ENCODE measurements around the gene CLSTN3.

DNA sequence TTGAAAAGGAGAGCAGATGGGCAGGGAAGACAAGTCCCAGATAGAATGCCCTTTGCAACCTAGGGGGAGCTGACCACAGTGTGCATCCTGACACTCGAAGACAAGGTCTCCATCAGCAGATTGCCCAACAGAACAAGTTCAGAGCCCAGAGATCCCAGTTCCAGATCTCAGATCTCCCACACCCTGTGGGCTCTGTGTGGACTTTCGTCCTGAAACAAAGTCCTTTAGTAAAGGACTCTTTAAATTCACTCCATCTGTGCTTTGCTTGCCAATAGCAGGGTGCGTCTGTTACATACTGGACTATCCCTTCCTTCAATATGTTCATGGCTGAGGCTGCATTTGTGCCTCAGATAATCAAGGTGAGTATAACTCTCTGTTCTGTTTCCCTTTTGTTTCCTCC lies 12.5 kb upstream of the CLSTN3 start:
- TF ChIP-seq ETV6 (IDR thresholded peaks at IDR 0.05; ENCODE audit: borderline replicate concordance in 1 of 2, low read depth in 2 of 2, low read length in 1 of 2): no peak
- TF ChIP-seq ETV6 (CRISPR knock-in tag; IDR thresholded peaks at IDR 0.05; ENCODE audit: borderline replicate concordance): no peak
- TF ChIP-seq, protein P1, sequence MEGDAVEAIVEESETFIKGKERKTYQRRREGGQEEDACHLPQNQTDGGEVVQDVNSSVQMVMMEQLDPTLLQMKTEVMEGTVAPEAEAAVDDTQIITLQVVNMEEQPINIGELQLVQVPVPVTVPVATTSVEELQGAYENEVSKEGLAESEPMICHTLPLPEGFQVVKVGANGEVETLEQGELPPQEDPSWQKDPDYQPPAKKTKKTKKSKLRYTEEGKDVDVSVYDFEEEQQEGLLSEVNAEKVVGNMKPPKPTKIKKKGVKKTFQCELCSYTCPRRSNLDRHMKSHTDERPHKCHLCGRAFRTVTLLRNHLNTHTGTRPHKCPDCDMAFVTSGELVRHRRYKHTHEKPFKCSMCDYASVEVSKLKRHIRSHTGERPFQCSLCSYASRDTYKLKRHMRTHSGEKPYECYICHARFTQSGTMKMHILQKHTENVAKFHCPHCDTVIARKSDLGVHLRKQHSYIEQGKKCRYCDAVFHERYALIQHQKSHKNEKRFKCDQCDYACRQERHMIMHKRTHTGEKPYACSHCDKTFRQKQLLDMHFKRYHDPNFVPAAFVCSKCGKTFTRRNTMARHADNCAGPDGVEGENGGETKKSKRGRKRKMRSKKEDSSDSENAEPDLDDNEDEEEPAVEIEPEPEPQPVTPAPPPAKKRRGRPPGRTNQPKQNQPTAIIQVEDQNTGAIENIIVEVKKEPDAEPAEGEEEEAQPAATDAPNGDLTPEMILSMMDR (IDR thresholded peaks at IDR 0.05 in 2 of 3, conservative IDR thresholded peaks at IDR 0.05 in 1 of 3; ENCODE audit: insufficient read depth in 2 of 3, low read depth in 1 of 3, low read length in 3 of 3): no peak
- TF ChIP-seq ZNF668 (CRISPR knock-in tag; IDR thresholded peaks at IDR 0.05): no peak
- TF ChIP-seq CEBPB (tag; IDR thresholded peaks at IDR 0.05): no peak
- TF ChIP-seq ZNF384 (IDR thresholded peaks at IDR 0.05; ENCODE audit: low read depth, low read length): no peak
- no peak for TF ChIP-seq KHSRP (IDR thresholded peaks at IDR 0.05)
- TF ChIP-seq KAT8 (IDR thresholded peaks at IDR 0.05; ENCODE audit: low read depth): no peak
- no peak for TF ChIP-seq PHF8 (IDR thresholded peaks at IDR 0.05; ENCODE audit: borderline replicate concordance, low read length)
- TF ChIP-seq CCAR2 (IDR thresholded peaks at IDR 0.05; ENCODE audit: low read depth, low read length): no peak
- no peak for TF ChIP-seq SMC3 (conservative IDR thresholded peaks at IDR 0.05; ENCODE audit: insufficient read depth, low read depth, low read length)
- TF ChIP-seq HDGF (IDR thresholded peaks at IDR 0.05): no peak
- no peak for TF ChIP-seq CREB1 (IDR thresholded peaks at IDR 0.05)
- no peak for TF ChIP-seq CREB1 (CRISPR knock-in tag; IDR thresholded peaks at IDR 0.05)

Measured in K562 (cell line).